Measurements from ENCODE around the gene PANX3. TPM values are rescaled to one million over a fixed set of nuclear protein-coding genes. Genes with fewer than 3 reads are reported as not detected.

PANX3 gene
- total and polyA plus RNA-seq, 9 donors = not detected

- TF ChIP-seq CTCF (IDR thresholded peaks at IDR 0.05) = no peak
- no peak for TF ChIP-seq EP300 (IDR thresholded peaks at IDR 0.05)
- no peak for TF ChIP-seq POLR2A (IDR thresholded peaks at IDR 0.05)
- intact Hi-C loops (cut with DNase I) = loop anchor here in 1 of 4 donors (10.0 kb wide), 1 partner anchor 510 kb away; no protein-coding TSS in a partner anchor
- WGBS, 3 donors = 57 to 63% (median 60%) methylated on average over 4 of the region's 4 CpGs
These were observed 26.4 kb upstream of the PANX3 start for GRCh38 chr11:124584681-124585372.

GRCh38 chr11:124586238-124586860 lies 24.9 kb upstream of the PANX3 start:
- H3K9me3 ChIP-seq = no peaks in the 10 kb centered on the region
- WGBS, 3 donors = 37 to 44% (median 41%) methylated on average over 3 of the region's 3 CpGs
- H3K4me3 ChIP-seq = no peak overlapping the region
- TF ChIP-seq POLR2A (IDR thresholded peaks at IDR 0.05) (no peak), EP300 (IDR thresholded peaks at IDR 0.05) (no peak), CTCF (IDR thresholded peaks at IDR 0.05) (no peak)
- peak in 2 of 5 donors; percentile 20 to 50 for DNase-seq
- H3K27me3 ChIP-seq = no peaks in the 10 kb centered on the region
- no peaks in the 10 kb centered on the region for H3K36me3 ChIP-seq
- no peak overlapping the region for H3K27ac ChIP-seq
- intact Hi-C loops (cut with DNase I) = loop anchor here in 1 of 4 donors (10.0 kb wide), 1 partner anchor 512 kb away; no protein-coding TSS in a partner anchor
- H3K4me1 ChIP-seq (ENCODE audit: insufficient read depth) = no peaks in the 10 kb centered on the region

More at GRCh38 chr11:124584681-124585372, 26.4 kb upstream of the PANX3 start:
- no peak overlapping the region for H3K27ac ChIP-seq
- H3K36me3 ChIP-seq = no peaks in the 10 kb centered on the region
- H3K9me3 ChIP-seq = no peaks in the 10 kb centered on the region
- no peaks in the 10 kb centered on the region for H3K4me1 ChIP-seq (ENCODE audit: insufficient read depth)
- DNase-seq = no peak
- H3K27me3 ChIP-seq = no peaks in the 10 kb centered on the region
- H3K4me3 ChIP-seq = no peak overlapping the region

GRCh38 chr11:124591430-124591829 lies 19.8 kb upstream of the PANX3 start:
- Histone ChIP-seq H3K4me3 (no peak overlapping the region), H3K27ac (no peak overlapping the region), H3K27me3 (no peaks in the 10 kb centered on the region), H3K4me1 (ENCODE audit: insufficient read depth) (no peaks in the 10 kb centered on the region), H3K36me3 (no peaks in the 10 kb centered on the region), H3K9me3 (no peaks in the 10 kb centered on the region)
- no peak for DNase-seq
- TF ChIP-seq POLR2A (IDR thresholded peaks at IDR 0.05) (no peak), EP300 (IDR thresholded peaks at IDR 0.05) (no peak), CTCF (IDR thresholded peaks at IDR 0.05) (no peak)
- 74 to 82% (median 82%) methylated on average over 2 of the region's 2 CpGs for WGBS, 3 donors
- intact Hi-C loops (cut with DNase I) = no loop called here

- Histone ChIP-seq H3K36me3 (no peaks in the 10 kb centered on the region), H3K4me3 (no peak overlapping the region), H3K4me1 (ENCODE audit: insufficient read depth) (no peaks in the 10 kb centered on the region), H3K27me3 (no peaks in the 10 kb centered on the region), H3K27ac (no peak overlapping the region), H3K9me3 (no peaks in the 10 kb centered on the region)
- 75 to 83% (median 80%) methylated on average over 6 of the region's 6 CpGs for WGBS, 3 donors
- DNase-seq = no peak
- intact Hi-C loops (cut with DNase I) = no loop called here
- no peak for TF ChIP-seq CTCF (IDR thresholded peaks at IDR 0.05)
- TF ChIP-seq POLR2A (IDR thresholded peaks at IDR 0.05) = no peak
- TF ChIP-seq EP300 (IDR thresholded peaks at IDR 0.05) = no peak
These were observed 18.6 kb upstream of the PANX3 start for GRCh38 chr11:124592627-124593026.

Measured in ovary (tissue), 9 donors.